ENCODE data around the gene MALRD1.
"Not testable (repeated sequence)": the region's sequence is repeated elsewhere in the genome, so short reads cannot be mapped to it uniquely, and the experiment has no call there.

Gene MALRD1

DNA sequence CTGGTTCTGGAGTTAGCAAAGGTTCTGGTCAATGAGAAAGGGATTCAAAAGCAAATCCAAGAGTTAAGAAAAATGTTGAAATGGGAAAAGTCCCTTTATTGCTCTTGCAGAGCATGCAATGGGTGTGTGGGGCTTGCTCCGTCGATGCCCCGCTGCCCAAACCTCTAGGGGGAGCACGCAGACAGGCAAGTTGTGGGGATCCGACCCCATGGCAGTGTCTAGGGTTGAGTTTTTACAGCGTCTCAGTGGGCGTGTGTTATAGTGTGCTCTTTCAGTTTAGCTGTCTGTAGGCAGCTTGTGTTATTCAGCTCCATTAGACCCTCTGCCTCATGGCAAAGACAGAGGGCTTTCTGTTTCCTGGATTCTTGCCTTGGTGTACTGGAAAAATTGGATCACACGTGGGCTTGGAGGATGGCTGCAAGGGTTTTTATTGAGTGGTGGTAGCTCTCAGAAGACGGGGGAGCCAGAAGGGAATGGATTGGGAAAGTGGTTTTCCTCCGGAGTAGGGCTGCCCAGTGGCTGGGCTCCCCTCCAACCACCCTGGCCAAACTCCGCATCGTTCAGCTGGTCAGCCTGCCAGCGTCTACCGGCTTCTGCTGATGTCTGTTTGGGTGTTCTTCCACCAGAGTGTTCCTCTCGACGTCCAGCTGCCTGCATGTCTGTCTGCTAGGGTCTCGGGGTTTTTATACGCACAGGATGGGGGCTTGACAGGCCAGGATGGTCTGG is 665.4 kb downstream of the MALRD1 start:
- DNase-seq (ENCODE audit: low read depth) = no peak

GRCh38 chr10:19719284-19719683 is 670.7 kb downstream of the MALRD1 start:
- no peak for DNase-seq (ENCODE audit: low read depth)

- no peak for DNase-seq (ENCODE audit: low read depth)
These were observed 675.7 kb downstream of the MALRD1 start for GRCh38 chr10:19724287-19724686.

GRCh38 chr10:19728376-19728775 is 679.8 kb downstream of the MALRD1 start:
- no peak for DNase-seq (ENCODE audit: low read depth)

GRCh38 chr10:19728964-19729363 is 680.4 kb downstream of the MALRD1 start:
- DNase-seq (ENCODE audit: low read depth) = no peak

- no peak for DNase-seq (ENCODE audit: low read depth)
These were observed 681.7 kb downstream of the MALRD1 start for GRCh38 chr10:19730167-19730906.

DNA sequence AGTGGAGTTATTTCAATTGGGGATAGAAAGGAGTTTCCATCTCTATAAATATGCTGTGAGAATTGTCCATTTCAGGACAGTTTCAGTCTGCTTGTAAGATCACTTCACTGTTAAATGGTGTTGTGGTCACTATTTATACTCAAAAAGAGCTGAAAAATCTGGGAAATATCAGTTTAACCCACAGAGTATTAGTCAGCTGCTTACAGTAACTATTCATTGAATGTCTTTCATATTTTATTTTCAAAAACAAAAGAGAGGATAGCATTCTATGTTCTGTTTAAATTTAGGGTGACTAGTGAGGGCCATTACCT is 682.3 kb downstream of the MALRD1 start:
- DNase-seq (ENCODE audit: low read depth) = no peak

GRCh38 chr10:19731560-19731959 is 683.0 kb downstream of the MALRD1 start:
- no peak for DNase-seq (ENCODE audit: low read depth)

- DNase-seq (ENCODE audit: low read depth) = no peak
These were observed 689.8 kb downstream of the MALRD1 start for GRCh38 chr10:19738440-19738839.

DNA sequence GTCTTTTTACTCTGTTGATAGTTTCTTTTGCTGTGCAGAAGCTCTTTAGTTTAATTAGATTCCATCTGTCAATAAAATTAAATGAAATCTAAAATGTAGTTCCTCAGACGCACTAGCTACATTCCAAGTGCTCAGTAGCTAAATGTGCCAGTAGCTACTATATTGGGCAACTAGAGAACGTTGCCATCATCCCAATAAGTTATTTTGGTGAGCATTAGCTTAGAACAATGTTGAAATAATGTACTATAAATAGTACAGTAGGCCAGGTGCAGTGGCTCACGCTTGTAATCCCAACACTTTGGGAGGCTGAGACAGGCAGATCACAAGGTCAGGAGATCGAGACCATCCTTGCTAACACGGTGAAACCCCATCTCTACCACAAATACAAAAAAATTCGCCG is 690.6 kb downstream of the MALRD1 start:
- DNase-seq (ENCODE audit: low read depth) = not testable (repeated sequence)

GRCh38 chr10:19742144-19742543 is 693.5 kb downstream of the MALRD1 start:
- not testable (repeated sequence) for DNase-seq (ENCODE audit: low read depth)

DNA sequence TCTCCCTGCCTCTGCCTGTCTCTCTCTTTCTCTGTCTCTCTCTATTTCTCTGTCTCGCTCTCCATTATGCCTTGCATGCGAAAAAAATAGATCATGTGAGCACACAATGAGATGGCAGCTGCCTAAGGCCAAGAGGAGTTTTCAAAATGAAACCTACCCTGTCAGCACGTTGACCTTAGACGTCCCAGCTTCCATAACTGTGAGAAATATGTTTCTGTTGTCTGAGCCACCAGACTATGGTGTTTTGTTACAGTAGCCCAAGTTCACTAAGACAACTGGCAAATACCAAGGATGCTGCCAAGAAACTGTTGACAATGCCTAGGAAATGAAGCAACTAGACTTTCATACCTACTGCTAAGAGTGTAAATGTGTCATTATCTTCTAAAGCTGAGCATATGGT is 697.1 kb downstream of the MALRD1 start:
- no peak for DNase-seq (ENCODE audit: low read depth)

DNA sequence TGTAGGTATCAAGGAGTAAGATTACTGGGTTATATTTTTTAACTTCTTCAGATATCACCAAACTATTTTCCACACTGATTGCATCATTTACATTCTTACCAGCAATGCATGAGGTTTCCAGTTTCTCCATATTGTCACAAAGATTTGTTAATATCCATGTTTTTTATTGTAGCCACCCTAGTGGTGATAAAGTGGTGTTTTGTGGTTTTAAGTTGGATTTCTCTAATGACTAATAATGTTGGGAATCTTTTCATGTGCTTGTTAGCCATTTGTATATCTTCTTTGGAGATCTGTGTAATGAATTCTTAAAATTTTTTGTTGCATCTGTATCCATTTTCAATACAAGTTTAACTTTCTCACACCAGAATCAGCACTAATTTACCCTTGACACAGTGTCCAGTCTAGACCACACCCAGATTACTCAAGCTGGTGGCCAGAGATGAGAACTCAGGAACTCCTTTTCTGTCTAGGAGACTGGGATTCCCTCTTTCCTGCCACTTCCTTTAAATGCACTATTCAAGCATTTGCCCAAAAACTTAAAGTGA is 700.7 kb downstream of the MALRD1 start:
- peak; percentile 25 for DNase-seq (ENCODE audit: low read depth)

GRCh38 chr10:19750972-19751371 is 702.4 kb downstream of the MALRD1 start:
- DNase-seq (ENCODE audit: low read depth) = no peak

- DNase-seq (ENCODE audit: low read depth) = no peak
These were observed 708.3 kb downstream of the MALRD1 start for GRCh38 chr10:19756919-19757318.

DNA sequence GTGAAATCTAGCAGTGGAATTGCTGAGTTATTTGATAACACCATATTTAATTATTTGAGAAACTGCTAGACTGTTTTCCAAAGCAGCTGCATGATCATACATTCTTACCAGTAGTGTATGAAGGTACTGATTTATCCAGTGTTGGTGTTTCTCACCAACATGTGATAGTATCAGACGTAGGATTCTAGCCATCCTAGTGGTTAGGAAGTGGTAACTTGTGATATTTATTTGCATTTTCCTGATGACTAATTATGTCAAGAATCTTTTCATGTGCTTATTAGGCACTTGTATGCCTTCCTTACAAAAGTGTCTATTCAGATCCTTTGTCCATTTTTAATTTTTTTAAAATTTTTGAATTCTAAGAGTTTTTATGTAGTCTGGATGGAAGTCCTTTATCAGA is 713.4 kb downstream of the MALRD1 start:
- no peak for DNase-seq (ENCODE audit: low read depth)

DNA sequence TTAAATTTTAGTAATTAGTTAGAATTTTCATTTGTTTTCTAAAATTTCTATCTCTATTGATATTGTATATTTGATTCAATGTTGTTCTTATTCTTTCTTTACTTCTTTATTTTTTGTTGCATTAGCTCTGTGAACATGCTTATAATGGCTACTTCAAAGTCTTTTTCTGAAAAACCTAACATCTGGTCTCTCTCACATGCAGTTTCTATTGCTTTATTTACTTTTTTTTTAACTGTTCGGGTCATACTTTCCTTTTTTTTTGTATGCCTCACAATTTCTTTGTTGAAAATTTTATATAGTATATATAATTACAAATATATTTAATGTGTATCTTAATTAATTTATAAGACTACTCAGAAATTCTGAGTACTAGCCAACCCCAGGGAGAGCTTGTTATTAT is 715.5 kb downstream of the MALRD1 start:
- DNase-seq (ENCODE audit: low read depth) = no peak

- DNase-seq (ENCODE audit: low read depth) = no peak
These were observed 719.3 kb downstream of the MALRD1 start for GRCh38 chr10:19767876-19768275.

DNA sequence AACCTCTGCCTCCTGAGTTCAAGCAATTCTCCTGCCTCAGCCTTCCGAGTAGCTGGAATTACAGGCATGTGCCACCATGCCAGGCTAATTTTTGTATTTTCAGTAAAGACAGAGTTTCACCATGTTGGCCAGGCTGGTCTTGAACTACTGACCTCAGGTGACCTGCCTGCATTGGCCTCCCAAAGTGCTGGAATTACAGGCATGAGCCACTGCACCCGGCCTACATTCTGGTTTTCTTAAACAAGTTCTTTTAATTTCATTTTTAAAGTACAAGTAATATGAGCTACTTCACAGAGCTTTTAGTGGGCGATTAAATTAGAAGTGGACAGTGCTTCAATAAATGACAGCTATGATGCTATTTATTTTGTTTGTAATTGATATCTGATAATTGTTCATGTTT is 721.2 kb downstream of the MALRD1 start:
- DNase-seq (ENCODE audit: low read depth) = not testable (repeated sequence)

DNA sequence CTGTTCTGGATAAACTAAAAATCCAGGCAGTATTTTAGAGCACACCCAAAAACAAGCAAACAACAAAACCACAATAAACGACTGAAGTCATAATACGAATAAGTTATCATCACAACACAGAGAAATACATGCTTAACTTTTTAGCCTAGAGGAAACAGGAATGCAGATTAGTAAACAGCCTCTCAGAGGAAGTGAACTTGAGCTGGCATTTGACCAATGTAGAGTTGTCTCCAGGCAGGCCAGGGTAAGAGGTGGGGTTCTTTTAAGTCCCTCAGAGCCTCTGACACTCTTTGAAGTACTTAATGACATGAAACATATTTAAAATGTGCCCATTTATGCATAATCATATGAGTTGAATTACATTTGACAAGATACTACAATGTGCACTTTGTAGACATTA is 724.4 kb downstream of the MALRD1 start:
- DNase-seq (ENCODE audit: low read depth) = no peak

GRCh38 chr10:19775296-19775695 is 726.7 kb downstream of the MALRD1 start:
- no peak for DNase-seq (ENCODE audit: low read depth)

DNA sequence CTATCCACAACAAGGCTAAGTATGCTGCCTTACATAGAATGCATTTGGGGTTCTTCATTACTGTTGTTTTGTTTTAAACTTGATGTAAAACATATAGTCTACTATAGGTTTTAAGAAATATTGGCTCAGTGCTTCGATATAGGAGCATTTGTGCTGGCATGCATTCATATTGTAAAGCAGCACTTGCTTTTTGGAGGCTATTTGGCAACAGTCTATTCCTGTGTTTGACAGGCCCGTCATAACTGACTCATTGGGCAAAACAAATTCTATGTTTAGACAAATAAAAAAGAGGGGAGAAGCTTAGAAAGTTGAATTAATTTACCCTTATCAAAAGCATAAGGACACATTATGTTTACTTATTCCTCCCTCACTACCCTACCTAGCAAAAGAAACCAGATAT is 729.2 kb downstream of the MALRD1 start:
- DNase-seq (ENCODE audit: low read depth) = no peak

- DNase-seq (ENCODE audit: low read depth) = no peak
These were observed 730.4 kb downstream of the MALRD1 start for GRCh38 chr10:19778996-19779395.
